H9 (cell line): Measurements from ENCODE around the gene KLHL22. TPM values are rescaled to one million over a fixed set of nuclear protein-coding genes. Genes with fewer than 3 reads are reported as not detected.

Source experiments
- DNase-seq: peaks from one replicate; pipeline ENCODE4 v3.0.0-alpha.2; 2017
- H2AFZ ChIP-seq: one replicate; pipeline ENCODE4 v1.6.1; 2013; ENCODE audit warnings: mild to moderate bottlenecking, low read length, control low read depth, moderate library complexity
- H2AK5ac ChIP-seq: 2 replicates; pipeline ENCODE4 v1.6.1; 2013; ENCODE audit warnings: low read length, control low read depth, mixed read lengths; ENCODE audit not compliant: insufficient read length
- H2BK120ac ChIP-seq: one replicate; pipeline ENCODE4 v1.6.1; 2013; ENCODE audit warnings: low read depth, mild to moderate bottlenecking, low read length, control low read depth, inconsistent platforms; ENCODE audit not compliant: poor library complexity, severe bottlenecking
- H2BK12ac ChIP-seq: 2 replicates; pipeline ENCODE4 v1.6.1; 2013; ENCODE audit warnings: low read length, control low read depth, mixed read lengths, low read depth; ENCODE audit not compliant: insufficient read length
- H2BK15ac ChIP-seq: 2 replicates; pipeline ENCODE4 v1.6.1; 2013; ENCODE audit warnings: low read depth, low read length, control low read depth
- H2BK20ac ChIP-seq: one replicate; pipeline ENCODE4 v1.6.1; 2013; ENCODE audit warnings: low read depth, mild to moderate bottlenecking, low read length, control low read depth, inconsistent platforms; ENCODE audit not compliant: poor library complexity, severe bottlenecking
- H2BK5ac ChIP-seq: 2 replicates; pipeline ENCODE4 v1.6.1; 2013; ENCODE audit warnings: low read length, control low read depth, mixed read lengths; ENCODE audit not compliant: insufficient read length
- H3K14ac ChIP-seq: 2 replicates; pipeline ENCODE4 v1.6.1; 2013; ENCODE audit warnings: low read length, control low read depth; ENCODE audit not compliant: insufficient read depth
- H3K18ac ChIP-seq: 2 replicates; pipeline ENCODE4 v1.6.1; 2013; ENCODE audit warnings: low read depth, mild to moderate bottlenecking, mixed read lengths, low read length, control low read depth; ENCODE audit not compliant: insufficient read length
- H3K23ac ChIP-seq: 2 replicates; pipeline ENCODE4 v1.6.1; 2013; ENCODE audit warnings: low read length, control low read depth, mixed read lengths, low read depth; ENCODE audit not compliant: insufficient read length
- H3K23me2 ChIP-seq: 2 replicates; pipeline ENCODE4 v1.6.1; 2013; ENCODE audit warnings: low read depth, mild to moderate bottlenecking, mixed read lengths, low read length, control low read depth; ENCODE audit not compliant: insufficient read length, poor library complexity, severe bottlenecking
- H3K27ac ChIP-seq: 2 replicates; pipeline ENCODE4 v1.5.1; 2013; ENCODE audit warnings: low read length, control low read depth, mixed read lengths, low read depth; ENCODE audit not compliant: insufficient read length
- H3K27me3 ChIP-seq: 2 replicates; pipeline ENCODE4 v1.6.1; 2013; ENCODE audit warnings: low read length, control low read depth, inconsistent platforms; ENCODE audit not compliant: insufficient read depth
- H3K4ac ChIP-seq: 2 replicates; pipeline ENCODE4 v1.6.1; 2013; ENCODE audit warnings: low read depth, mild to moderate bottlenecking, control low read depth, inconsistent platforms, low read length, moderate library complexity
- H3K4me1 ChIP-seq: 2 replicates; pipeline ENCODE4 v1.6.1; 2013; ENCODE audit warnings: low read length, control low read depth, inconsistent platforms; ENCODE audit not compliant: insufficient read depth
- H3K4me2 ChIP-seq: 2 replicates; pipeline ENCODE4 v1.6.1; 2013; ENCODE audit warnings: low read length, control low read depth, mixed read lengths; ENCODE audit not compliant: insufficient read length, insufficient read depth
- H3K56ac ChIP-seq: 2 replicates; pipeline ENCODE4 v1.6.1; 2013; ENCODE audit warnings: low read depth, mild to moderate bottlenecking, mixed read lengths, low read length, control low read depth; ENCODE audit not compliant: insufficient read length
- H3K79me1 ChIP-seq: 2 replicates; pipeline ENCODE4 v1.6.1; 2013; ENCODE audit warnings: low read depth, mild to moderate bottlenecking, moderate library complexity, low read length, control low read depth, inconsistent platforms; ENCODE audit not compliant: insufficient read depth, poor library complexity, severe bottlenecking
- H3K79me2 ChIP-seq: 2 replicates; pipeline ENCODE4 v1.6.1; 2013; ENCODE audit warnings: low read length, control low read depth, inconsistent platforms; ENCODE audit not compliant: insufficient read depth
- H3K9ac ChIP-seq: 2 replicates; pipeline ENCODE4 v1.6.1; 2013; ENCODE audit warnings: low read length, control low read depth, mixed read lengths; ENCODE audit not compliant: insufficient read length; ENCODE audit errors: extremely low read depth
- H3K9me3 ChIP-seq: one replicate; pipeline ENCODE4 v1.6.1; 2013; ENCODE audit warnings: low read depth, low read length, inconsistent platforms; ENCODE audit not compliant: control insufficient read depth
- H3T11ph ChIP-seq: one replicate; pipeline ENCODE4 v1.6.1; 2013; ENCODE audit warnings: mild to moderate bottlenecking, low read length, control low read depth, inconsistent platforms
- H4K20me1 ChIP-seq: one replicate; pipeline ENCODE4 v1.6.1; 2013; ENCODE audit not compliant: control insufficient read depth, insufficient read length, insufficient read depth
- H4K5ac ChIP-seq: 2 replicates; pipeline ENCODE4 v1.6.1; 2013; ENCODE audit warnings: low read depth, mild to moderate bottlenecking, mixed read lengths, low read length, control low read depth; ENCODE audit not compliant: insufficient read length
- H4K8ac ChIP-seq: replicated peaks from 2 replicates; pipeline ENCODE4 v1.6.1; 2013; ENCODE audit warnings: low read length, control low read depth, mixed read lengths, low read depth; ENCODE audit not compliant: insufficient read length
- H4K91ac ChIP-seq: 2 replicates; pipeline ENCODE4 v1.6.1; 2013; ENCODE audit warnings: low read depth, mild to moderate bottlenecking, moderate library complexity, mixed read lengths, low read length, control low read depth; ENCODE audit not compliant: insufficient read length
- H3K27ac Mint-ChIP-seq, 3 experiments: 2 replicates in 2 of 3; 3 replicates in 1 of 3; pipeline ENCODE4 v1.8.0; 2020 to 2021; ENCODE audit warnings: mixed read lengths in 3 of 3, mild to moderate bottlenecking in 1 of 3, moderate library complexity in 1 of 3
- H3K27me3 Mint-ChIP-seq: 2 replicates; pipeline ENCODE4 v1.8.0; 2021; ENCODE audit warnings: low read depth, mild to moderate bottlenecking, moderate library complexity, mixed read lengths
- H3K36me3 Mint-ChIP-seq, 3 experiments: 2 replicates in 2 of 3; 3 replicates in 1 of 3; pipeline ENCODE4 v1.8.0; 2020 to 2021; ENCODE audit warnings: low read depth in 3 of 3, mixed read lengths in 3 of 3; ENCODE audit not compliant: insufficient read depth in 1 of 3
- H3K4me1 Mint-ChIP-seq, 2 experiments: 2 replicates each; pipeline ENCODE4 v1.8.0; 2020; ENCODE audit warnings: mixed read lengths in 2 of 2
- H3K4me3 Mint-ChIP-seq, 2 experiments: 2 replicates in 1 of 2; 3 replicates in 1 of 2; pipeline ENCODE4 v1.8.0; 2020 to 2021; ENCODE audit warnings: mild to moderate bottlenecking in 2 of 2, mixed read lengths in 2 of 2, moderate library complexity in 1 of 2
- H3K9me3 Mint-ChIP-seq, 2 experiments: 2 replicates in 1 of 2; 3 replicates in 1 of 2; pipeline ENCODE4 v1.8.0; 2020; ENCODE audit warnings: mild to moderate bottlenecking in 2 of 2, mixed read lengths in 2 of 2, moderate library complexity in 1 of 2
- WGBS: extraction: QIAGEN DNeasy Blood & Tissue Kit; methylation state at CpG from one replicate; pipeline ENCODE4 v1.1.7; 2013; ENCODE audit warnings: missing lambda C conversion rate, low lambda C conversion rate, mixed read lengths; ENCODE audit not compliant: insufficient read length; ENCODE audit errors: extremely low coverage; 5-methylcytosine and 5-hydroxymethylcytosine counted together
- total RNA-seq: library from RNA; stranded (reverse); gene quantifications from 2 replicates; pipeline ENCODE4 v1.2.1, GENCODE V29; 2021
- TF ChIP-seq, protein P1 (sequence below): fragments of 200-600 bp; sonication (generic); conservative IDR thresholded peaks from 3 replicates; pipeline ENCODE4 v1.8.0; 2021; ENCODE audit warnings: antibody characterized with exemption, mild to moderate bottlenecking

Gene KLHL22
- total RNA-seq, 1 experiment from 2014 or later, result 11.9 TPM

DNA sequence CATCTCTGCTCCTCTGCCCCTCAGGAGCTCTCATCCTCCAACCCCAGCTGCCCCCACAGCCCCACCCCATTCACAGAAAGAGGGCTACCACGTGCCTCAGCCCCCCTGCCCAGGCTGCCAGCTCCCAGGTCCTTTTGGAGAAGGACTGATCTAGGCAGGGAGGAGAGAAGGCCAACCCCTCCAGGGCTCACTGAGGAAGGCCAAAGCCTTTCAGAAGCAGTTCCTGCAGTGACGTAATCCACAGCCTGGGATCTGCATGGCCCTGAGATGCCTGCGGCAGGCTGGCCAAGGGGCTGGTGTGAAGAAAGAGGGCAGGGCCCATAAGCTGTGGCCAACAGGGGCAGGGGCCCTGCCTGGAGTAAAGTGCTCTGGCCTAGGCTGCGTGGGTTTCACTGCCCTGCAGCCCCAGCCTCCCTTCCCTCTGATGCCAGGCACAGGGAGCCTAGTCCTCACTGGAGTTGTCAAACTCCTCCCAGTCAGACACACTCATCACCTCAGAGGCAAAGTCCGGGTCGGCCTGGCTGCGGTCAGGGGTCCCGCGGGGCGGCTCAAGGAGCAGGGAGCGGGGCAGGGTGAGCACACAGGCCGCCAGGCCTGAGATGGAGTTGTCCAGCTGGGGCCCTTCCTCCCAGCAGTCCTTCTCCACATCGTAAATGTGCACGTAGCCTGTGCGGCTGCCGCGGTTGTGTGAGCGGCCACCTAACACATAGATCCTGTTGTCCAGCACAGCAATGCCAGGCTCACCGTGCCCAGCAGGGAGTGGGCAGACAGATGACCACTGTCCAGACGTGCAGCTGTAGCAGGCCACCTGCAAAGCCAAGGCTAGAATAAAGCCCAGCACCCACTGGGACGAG lies 53.7 kb downstream of the KLHL22 start:
- Histone ChIP-seq H3K23me2 (peaks cover 10% of the 10 kb centered on the region), H3K79me1 (no peaks in the 10 kb centered on the region), H3K18ac (no peak overlapping the region), H3K9ac (no peak overlapping the region), H2BK120ac (no peak overlapping the region), H2AFZ (no peak overlapping the region), H2BK12ac (no peak overlapping the region), H3T11ph (no peak overlapping the region), H3K9me3 (no peaks in the 10 kb centered on the region), H3K4me2 (no peak overlapping the region), H4K91ac (no peak overlapping the region), H4K8ac (no peak overlapping the region), H2BK5ac (no peak overlapping the region), H3K4me1 (no peaks in the 10 kb centered on the region), H3K27ac (no peak overlapping the region), H3K23ac (no peak overlapping the region), H4K20me1 (no peaks in the 10 kb centered on the region), H3K79me2 (no peaks in the 10 kb centered on the region), H2BK20ac (no peak overlapping the region), H3K27me3 (peaks cover 3% of the 10 kb centered on the region; the same call in 1 of the 2 replicates), H3K14ac (no peak overlapping the region), H3K56ac (no peak overlapping the region), H4K5ac (no peak overlapping the region), H2AK5ac (no peak overlapping the region), H3K4ac (no peak overlapping the region), H2BK15ac (no peak overlapping the region)
- no peak overlapping the region for H3K27ac Mint-ChIP-seq
- TF ChIP-seq, protein P1, sequence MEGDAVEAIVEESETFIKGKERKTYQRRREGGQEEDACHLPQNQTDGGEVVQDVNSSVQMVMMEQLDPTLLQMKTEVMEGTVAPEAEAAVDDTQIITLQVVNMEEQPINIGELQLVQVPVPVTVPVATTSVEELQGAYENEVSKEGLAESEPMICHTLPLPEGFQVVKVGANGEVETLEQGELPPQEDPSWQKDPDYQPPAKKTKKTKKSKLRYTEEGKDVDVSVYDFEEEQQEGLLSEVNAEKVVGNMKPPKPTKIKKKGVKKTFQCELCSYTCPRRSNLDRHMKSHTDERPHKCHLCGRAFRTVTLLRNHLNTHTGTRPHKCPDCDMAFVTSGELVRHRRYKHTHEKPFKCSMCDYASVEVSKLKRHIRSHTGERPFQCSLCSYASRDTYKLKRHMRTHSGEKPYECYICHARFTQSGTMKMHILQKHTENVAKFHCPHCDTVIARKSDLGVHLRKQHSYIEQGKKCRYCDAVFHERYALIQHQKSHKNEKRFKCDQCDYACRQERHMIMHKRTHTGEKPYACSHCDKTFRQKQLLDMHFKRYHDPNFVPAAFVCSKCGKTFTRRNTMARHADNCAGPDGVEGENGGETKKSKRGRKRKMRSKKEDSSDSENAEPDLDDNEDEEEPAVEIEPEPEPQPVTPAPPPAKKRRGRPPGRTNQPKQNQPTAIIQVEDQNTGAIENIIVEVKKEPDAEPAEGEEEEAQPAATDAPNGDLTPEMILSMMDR, result no peak
- H3K27me3 Mint-ChIP-seq, result peaks cover 30% of the 10 kb centered on the region
- no peak overlapping the region for H3K4me3 Mint-ChIP-seq
- no peak for DNase-seq
- H3K36me3 Mint-ChIP-seq, result peaks cover 3 to 5% (median 4%) of the 10 kb centered on the region in 3 experiments; a peak in 5 of 7 replicates
- no CpG with 5 or more reads among the region's 21 CpGs for WGBS
- no peaks in the 10 kb centered on the region for H3K9me3 Mint-ChIP-seq
- H3K4me1 Mint-ChIP-seq, result peaks cover 12 to 13% of the 10 kb centered on the region in 2 experiments
